NK-92 treated with Interleukin-12 subunit alpha and Interleukin-12 subunit beta, amount 100 ng/mL, for 24 hours (cell line): ENCODE data around the gene C1orf210.

Experiments used
- DNase-seq: peaks from one replicate; lab custom pipeline; 2025; lab: John Stamatoyannopoulos, UW

Gene C1orf210

DNA sequence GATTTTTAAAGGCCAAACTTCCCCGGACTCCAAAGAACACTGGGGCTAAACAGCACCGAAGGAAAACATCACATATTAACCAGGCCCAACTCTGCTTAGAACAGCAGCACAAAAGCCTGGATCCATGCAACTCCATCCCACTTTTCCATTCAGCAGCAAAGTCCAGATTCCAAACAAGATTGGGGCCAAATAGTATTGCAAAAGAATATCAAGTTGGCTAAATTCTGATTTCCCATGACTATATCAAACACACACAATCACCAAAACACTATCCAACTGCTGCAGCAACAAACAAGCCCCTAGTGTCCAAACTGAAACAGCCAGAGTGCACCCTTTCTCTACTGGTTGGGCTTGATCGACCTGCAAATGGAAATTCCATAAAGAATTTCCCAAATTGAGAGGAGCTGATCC is 35.0 kb downstream of the C1orf210 start:
- DNase-seq: no peak

DNA sequence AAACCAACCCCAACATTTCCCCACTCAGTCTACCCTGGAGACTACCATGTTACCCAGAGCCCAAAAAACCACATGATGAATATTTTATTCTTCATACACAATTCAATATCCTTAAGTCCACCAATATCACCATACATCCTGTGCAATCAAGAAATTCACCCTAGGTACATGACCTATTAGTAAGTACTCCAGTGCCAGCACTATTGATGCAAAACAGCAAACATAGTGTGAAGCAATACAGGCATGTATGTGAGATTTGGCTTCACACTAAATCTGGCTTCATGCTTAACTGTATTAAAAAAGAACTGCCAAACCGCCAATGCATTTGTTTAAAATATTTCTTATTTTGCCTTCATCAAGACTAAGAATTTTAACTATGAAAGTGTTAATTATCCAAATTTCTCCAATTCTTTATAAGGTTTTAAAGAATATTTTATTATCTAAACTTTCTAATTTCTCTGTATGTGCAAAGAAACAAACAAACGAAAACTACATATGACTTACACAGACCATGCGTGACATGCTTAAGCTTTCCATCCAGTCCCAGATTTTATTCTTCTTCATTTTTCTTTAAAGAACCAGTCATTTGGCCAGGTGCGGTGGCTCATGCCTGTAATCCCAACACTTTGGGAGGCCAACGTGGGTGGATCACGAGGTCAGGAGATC is 38.0 kb downstream of the C1orf210 start:
- no peak for DNase-seq

- no peak for DNase-seq
Observed at GRCh38 chr1:43246466-43247213, 38.7 kb downstream of the C1orf210 start.

DNA sequence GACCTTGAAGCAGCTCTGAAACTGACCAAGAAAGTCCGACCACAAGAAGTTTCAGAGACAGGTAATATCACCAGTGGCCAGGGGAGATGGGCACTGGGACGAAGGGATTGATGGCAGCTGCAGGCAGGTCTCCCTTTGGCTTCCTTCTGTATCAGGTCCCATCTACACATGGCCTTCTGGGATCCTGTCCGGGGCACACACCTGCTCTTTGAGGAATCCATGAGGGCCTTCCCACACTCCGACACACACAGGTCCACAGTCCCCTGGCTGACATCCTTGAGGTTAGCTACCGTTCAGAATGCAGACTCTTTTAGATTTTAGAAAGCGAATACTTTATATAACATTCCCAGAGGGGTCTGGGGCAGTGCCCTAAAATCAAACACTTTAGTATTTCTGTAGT is 42.1 kb downstream of the C1orf210 start:
- no peak for DNase-seq

DNA sequence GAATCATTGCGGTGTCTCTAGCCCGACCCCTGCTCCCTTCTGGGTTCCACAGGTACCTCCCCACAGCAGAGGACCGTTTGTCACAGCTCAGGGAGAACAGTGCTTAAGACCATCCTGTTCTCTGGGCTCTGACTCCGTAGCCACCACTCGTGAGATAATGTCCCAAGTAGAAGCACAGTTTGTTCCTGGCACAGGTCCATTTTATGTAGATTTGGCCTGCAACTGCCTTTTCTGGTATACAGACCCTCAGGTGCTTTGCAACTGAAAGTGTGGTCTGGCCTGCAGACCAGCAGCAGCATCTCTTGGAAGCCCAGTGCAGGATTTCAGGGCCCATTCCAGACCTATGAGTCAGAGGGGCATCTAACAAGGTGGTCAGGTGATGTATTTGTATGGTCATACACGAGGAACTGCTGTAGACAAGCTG is 44.0 kb downstream of the C1orf210 start:
- DNase-seq: no peak

GRCh38 chr1:43239484-43239883 is 45.9 kb downstream of the C1orf210 start:
- DNase-seq: no peak

DNA sequence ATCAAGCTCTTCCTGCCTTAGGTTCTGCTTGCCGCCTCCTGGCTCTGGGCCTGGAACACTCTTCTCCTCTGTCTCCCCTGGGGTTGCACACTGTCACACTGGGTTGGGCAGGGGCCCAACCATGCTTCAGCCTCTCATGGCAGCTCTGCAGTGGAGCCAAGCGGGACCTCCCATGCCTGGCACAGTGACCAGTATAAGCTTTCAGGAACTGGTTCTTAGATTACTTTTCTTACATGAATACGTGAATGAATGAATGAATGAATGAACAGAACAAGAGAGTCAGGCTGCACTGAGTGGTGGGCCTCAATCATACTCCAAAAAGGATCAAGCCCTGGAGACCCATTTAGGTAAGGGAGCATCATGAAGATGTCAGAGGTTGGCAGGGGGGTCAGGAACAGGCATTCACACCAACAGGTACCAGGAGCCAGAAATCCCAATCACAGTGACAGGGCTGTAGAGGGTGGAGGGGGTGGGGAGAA is 46.4 kb downstream of the C1orf210 start:
- DNase-seq: no peak

DNA sequence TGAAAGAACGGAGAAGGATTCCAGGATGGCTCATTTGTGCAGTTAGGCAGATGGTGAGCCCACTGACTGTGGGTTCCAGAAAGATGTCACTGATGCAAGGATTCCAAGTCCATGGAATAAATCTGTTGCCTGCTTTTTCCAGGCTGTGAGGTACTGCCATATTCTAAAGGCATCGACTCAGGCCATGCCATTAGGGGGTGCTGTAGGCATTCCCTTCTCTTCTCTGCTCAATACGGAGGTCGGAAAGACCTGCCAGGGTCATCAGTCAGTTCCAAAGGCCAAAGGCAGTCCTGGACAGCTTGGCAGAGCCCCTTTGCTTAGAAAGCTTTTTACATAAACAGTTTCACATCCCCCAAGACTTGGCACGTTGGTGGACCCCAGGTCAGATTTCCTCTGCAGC is 47.3 kb downstream of the C1orf210 start:
- no peak for DNase-seq

GRCh38 chr1:43237121-43237520 is 48.3 kb downstream of the C1orf210 start:
- DNase-seq: no peak

GRCh38 chr1:43235451-43236121 is 49.8 kb downstream of the C1orf210 start:
- DNase-seq: no peak

- no peak for DNase-seq
Observed at GRCh38 chr1:43235040-43235439, 50.3 kb downstream of the C1orf210 start.

- DNase-seq: no peak
Observed at GRCh38 chr1:43234267-43234666, 51.1 kb downstream of the C1orf210 start.

DNA sequence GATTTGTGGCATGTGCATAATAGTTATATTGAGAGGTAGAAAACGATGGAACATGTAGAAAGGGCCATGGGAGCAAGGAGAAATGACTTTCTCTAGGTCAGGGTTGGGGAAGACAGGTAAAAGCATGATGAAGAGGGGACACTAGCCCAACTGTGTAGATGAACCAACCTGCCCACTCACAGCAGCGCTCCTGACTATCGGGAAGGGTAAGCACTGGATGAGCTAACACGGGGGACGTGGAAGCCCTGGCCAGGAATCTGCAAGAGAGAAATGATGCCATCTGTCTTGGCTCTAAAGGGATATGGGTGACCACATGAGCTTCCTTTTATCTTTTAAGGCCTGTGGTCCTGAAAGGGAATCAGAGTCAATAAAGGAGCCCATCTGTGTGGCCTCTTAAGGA is 51.8 kb downstream of the C1orf210 start:
- DNase-seq: no peak

GRCh38 chr1:43232482-43232881 is 52.9 kb downstream of the C1orf210 start:
- DNase-seq: no peak

DNA sequence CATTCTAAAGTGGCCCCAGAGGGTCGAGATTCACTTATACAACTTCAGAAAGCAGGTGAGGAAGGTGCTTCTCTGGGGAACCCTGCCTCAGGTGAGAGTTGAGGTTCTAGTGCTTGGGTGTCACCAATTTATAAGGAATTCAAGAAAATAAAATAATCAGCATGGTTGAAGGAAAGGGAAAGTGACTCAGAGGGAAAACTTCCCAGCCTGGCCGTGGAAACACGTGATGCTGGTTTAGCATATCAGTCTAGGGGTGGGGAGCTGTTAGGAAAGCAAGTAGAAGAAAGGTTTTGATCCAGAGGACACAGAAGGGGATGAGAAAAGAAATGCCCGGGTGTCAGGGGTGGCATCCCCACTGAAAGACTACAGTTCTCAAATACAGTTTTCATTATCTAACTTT is 53.3 kb downstream of the C1orf210 start:
- DNase-seq: no peak
